Stomach (tissue), 9 donors: ENCODE data around the gene BBS9. TPM values are rescaled to one million over a fixed set of nuclear protein-coding genes. Genes with fewer than 3 reads are reported as not detected.

Experiments
- DNase-seq, 2 donors: peaks; one replicate each; pipeline versions ENCODE4 v3.0.0 to v3.0.0-alpha.2; 2013 to 2019
- H3K27ac ChIP-seq, 5 donors: fragments of 200-600 bp in 4 of 5; sonication (generic) in 4 of 5; one replicate each; pipeline ENCODE4 v1.5.1; 2013 to 2019; ENCODE audit warnings: mild to moderate bottlenecking in 1 of 5, moderate library complexity in 1 of 5
- H3K27me3 ChIP-seq, 3 donors: fragments of 200-600 bp; sonication (generic); one replicate each; pipeline ENCODE4 v1.5.1; 2017 to 2019; ENCODE audit warnings: mixed run types in 1 of 3
- H3K36me3 ChIP-seq, 4 donors: fragments of 200-600 bp; sonication (generic); 1 replicate in 3 of 4; 2 replicates in 1 of 4; pipeline ENCODE4 v1.5.1; 2016 to 2019
- H3K4me1 ChIP-seq, 4 donors: fragments of 200-600 bp; sonication (generic); one replicate each; pipeline ENCODE4 v1.5.1; 2016 to 2019
- H3K4me3 ChIP-seq, 4 donors: fragments of 200-600 bp; sonication (generic) in 3 of 4; one replicate each; pipeline ENCODE4 v1.5.1; 2016 to 2019; ENCODE audit warnings: mild to moderate bottlenecking in 1 of 4
- H3K9me3 ChIP-seq, 4 donors: fragments of 200-600 bp; sonication (generic); one replicate each; pipeline ENCODE4 v1.5.1; 2016 to 2019
- EP300 ChIP-seq: sonication (generic); formaldehyde crosslinking; IDR thresholded peaks from one replicate; pipeline ENCODE4 v1.6.1; 2017; ENCODE audit warnings: antibody characterized with exemption
- POLR2A ChIP-seq, 4 donors: fragments of 450-650 bp; IDR thresholded peaks; one replicate each; pipeline ENCODE4 v1.6.1; 2016; ENCODE audit warnings: antibody characterized with exemption in 4 of 4, control low read depth in 2 of 4, mild to moderate bottlenecking in 1 of 4, moderate library complexity in 1 of 4
- POLR2AphosphoS5 ChIP-seq, 3 donors: sonication (generic); formaldehyde crosslinking; IDR thresholded peaks; one replicate each; pipeline ENCODE4 v1.6.1; 2016; ENCODE audit warnings: antibody characterized with exemption in 3 of 3
- WGBS, 5 donors: extraction: QIAGEN DNeasy Blood & Tissue Kit in 3 of 5; methylation state at CpG; one replicate each; pipeline versions ENCODE4 v1.1.5 to v1.1.7; 2013 to 2018; 5-methylcytosine and 5-hydroxymethylcytosine counted together
- intact Hi-C: fragments of 100-400 bp; cut with DNase I; formaldehyde crosslinking; loops from one replicate; pipeline ENCODE4 v1.15.1; 2023; ENCODE audit warnings: low total_unique reads
- polyA plus RNA-seq, 3 donors: library from polyadenylated mRNA; stranded (reverse); fragments of 200-250 nt; gene quantifications; one replicate each; pipeline ENCODE4 v1.2.3, GENCODE V29; 2013
- total RNA-seq, 5 donors: library from RNA; depleted of rRNA; stranded (reverse); fragments of >200 nt; gene quantifications; one replicate each; pipeline versions ENCODE4 v1.1.0 to v1.2.3, GENCODE V29; 2014 to 2016
- TF ChIP-seq, protein P1 (sequence below), 7 experiments: fragments of 450-650 bp in 4 of 7; fragments of 200-600 bp in 3 of 7; sonication (generic) in 3 of 7; IDR thresholded peaks; one replicate each; pipeline ENCODE4 v1.5.1; 2016 to 2019; ENCODE audit warnings: antibody characterized with exemption in 7 of 7, control low read depth in 2 of 7, mild to moderate bottlenecking in 1 of 7
- donor health status: healthy with polysubstance abuse.
- donor health status: Bipolar disorder and iron deficiency.
- donor health status: healthy.

BBS9 gene
- total and polyA plus RNA-seq, 8 donors: 3.2 to 43.9 (median 5.9) TPM

GRCh38 chr7:33336820-33337219 lies 207.5 kb downstream of the BBS9 start:
- no peak for DNase-seq
- H3K27me3 ChIP-seq: no peaks in the 10 kb centered on the region
- intact Hi-C loops: no loop called here

DNA sequence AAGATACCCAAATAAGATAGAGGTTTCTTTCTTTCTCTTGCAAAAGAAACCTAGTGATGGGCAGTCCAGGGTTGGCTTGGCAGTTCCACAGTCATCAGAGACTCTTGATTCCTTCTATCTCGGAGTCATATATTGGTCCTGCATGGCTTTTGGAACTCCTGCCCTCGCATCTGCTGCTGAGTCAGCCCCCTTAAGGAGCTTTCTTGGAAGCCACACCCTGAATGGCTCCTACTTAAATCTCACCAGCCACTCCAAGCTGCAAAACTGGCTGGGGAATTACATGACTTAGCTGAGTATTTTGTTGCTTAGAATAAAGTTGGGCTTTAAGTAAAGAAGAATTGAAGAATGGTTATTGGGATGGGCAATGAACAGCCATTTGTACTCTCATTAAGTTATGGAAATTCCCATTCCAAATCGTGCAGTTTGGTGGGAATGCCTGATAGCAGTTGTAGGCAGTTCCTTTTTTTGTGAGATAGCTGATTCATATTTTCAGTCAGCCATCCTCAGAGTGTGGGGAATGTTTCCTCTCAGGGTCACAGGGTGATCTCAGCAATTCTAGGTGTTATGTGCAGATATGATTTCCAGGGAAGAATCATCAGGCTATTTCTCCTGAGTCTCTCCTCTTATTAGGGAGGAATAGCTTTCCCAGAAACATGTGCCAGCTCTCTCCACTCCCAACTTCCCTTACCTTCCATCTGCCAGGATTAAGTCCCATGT lies 209.9 kb downstream of the BBS9 start:
- H3K36me3 ChIP-seq: peaks cover 0 to 3% (median under 1%) of the 10 kb centered on the region in 4 donors
- no peaks in the 10 kb centered on the region for H3K9me3 ChIP-seq
- intact Hi-C loops: no loop called here
- TF ChIP-seq, protein P1, sequence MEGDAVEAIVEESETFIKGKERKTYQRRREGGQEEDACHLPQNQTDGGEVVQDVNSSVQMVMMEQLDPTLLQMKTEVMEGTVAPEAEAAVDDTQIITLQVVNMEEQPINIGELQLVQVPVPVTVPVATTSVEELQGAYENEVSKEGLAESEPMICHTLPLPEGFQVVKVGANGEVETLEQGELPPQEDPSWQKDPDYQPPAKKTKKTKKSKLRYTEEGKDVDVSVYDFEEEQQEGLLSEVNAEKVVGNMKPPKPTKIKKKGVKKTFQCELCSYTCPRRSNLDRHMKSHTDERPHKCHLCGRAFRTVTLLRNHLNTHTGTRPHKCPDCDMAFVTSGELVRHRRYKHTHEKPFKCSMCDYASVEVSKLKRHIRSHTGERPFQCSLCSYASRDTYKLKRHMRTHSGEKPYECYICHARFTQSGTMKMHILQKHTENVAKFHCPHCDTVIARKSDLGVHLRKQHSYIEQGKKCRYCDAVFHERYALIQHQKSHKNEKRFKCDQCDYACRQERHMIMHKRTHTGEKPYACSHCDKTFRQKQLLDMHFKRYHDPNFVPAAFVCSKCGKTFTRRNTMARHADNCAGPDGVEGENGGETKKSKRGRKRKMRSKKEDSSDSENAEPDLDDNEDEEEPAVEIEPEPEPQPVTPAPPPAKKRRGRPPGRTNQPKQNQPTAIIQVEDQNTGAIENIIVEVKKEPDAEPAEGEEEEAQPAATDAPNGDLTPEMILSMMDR (IDR thresholded peaks at IDR 0.05): no peak
- TF ChIP-seq EP300 (no peak), POLR2AphosphoS5 (IDR thresholded peaks at IDR 0.05) (no peak), POLR2A (IDR thresholded peaks at IDR 0.05) (no peak)
- 82 to 93% (median 84%) methylated on average over 3 of the region's 3 CpGs for WGBS, 5 donors
- no peaks in the 10 kb centered on the region for H3K4me1 ChIP-seq
- H3K27ac ChIP-seq: no peak overlapping the region
- no peak for DNase-seq
- no peaks in the 10 kb centered on the region for H3K27me3 ChIP-seq
- H3K4me3 ChIP-seq: no peak overlapping the region

More at GRCh38 chr7:33336820-33337219, 207.5 kb downstream of the BBS9 start:
- Histone ChIP-seq H3K36me3 (peaks cover 0 to 3% (median 0%) of the 10 kb centered on the region in 4 donors), H3K27ac (no peak overlapping the region), H3K4me3 (no peak overlapping the region), H3K4me1 (no peaks in the 10 kb centered on the region), H3K9me3 (no peaks in the 10 kb centered on the region)
- TF ChIP-seq POLR2A (IDR thresholded peaks at IDR 0.05): no peak
- TF ChIP-seq EP300: no peak
- TF ChIP-seq POLR2AphosphoS5 (IDR thresholded peaks at IDR 0.05): no peak
- TF ChIP-seq, protein P1 (IDR thresholded peaks at IDR 0.05): no peak
- WGBS, 5 donors: 92 to 97% (median 94%) methylated on average over 2 of the region's 2 CpGs

DNA sequence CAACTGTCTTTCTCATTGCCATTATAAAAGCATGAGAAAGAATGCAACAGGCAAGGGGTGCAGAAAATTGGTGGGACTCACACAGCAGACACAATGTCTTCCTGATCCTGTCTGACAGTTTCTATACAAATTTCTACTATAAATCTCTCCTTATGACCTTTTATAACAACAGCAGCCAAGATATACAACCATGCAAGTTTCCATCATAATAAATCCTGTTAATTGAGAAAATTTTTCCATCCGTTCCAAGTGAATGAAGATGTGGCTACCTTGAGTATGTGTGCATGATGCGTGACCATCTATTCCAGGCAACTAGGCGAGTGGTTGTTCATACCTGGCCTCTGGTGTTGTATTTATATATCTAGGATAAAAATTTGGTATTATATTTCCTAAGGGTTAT lies 216.7 kb downstream of the BBS9 start:
- intact Hi-C loops: no loop called here
- no peak for DNase-seq
- H3K4me3 ChIP-seq: no peak overlapping the region
- 87 to 98% (median 96%) methylated on average over 3 of the region's 3 CpGs for WGBS, 5 donors
- H3K4me1 ChIP-seq: no peaks in the 10 kb centered on the region
- H3K27me3 ChIP-seq: no peaks in the 10 kb centered on the region
- TF ChIP-seq EP300 (no peak), POLR2A (IDR thresholded peaks at IDR 0.05) (no peak), POLR2AphosphoS5 (IDR thresholded peaks at IDR 0.05) (no peak)
- TF ChIP-seq, protein P1 (IDR thresholded peaks at IDR 0.05): no peak
- H3K27ac ChIP-seq: no peak overlapping the region
- H3K36me3 ChIP-seq: peaks cover 0 to 27% (median 7%) of the 10 kb centered on the region in 4 donors
- no peaks in the 10 kb centered on the region for H3K9me3 ChIP-seq

GRCh38 chr7:33350577-33350976 lies 221.2 kb downstream of the BBS9 start:
- Histone ChIP-seq H3K4me3 (no peak overlapping the region), H3K27me3 (no peaks in the 10 kb centered on the region), H3K36me3 (peaks cover 0 to 17% (median 2%) of the 10 kb centered on the region in 4 donors), H3K4me1 (no peaks in the 10 kb centered on the region), H3K27ac (no peak overlapping the region), H3K9me3 (no peaks in the 10 kb centered on the region)
- intact Hi-C loops: no loop called here
- TF ChIP-seq EP300 (no peak), POLR2AphosphoS5 (IDR thresholded peaks at IDR 0.05) (no peak), POLR2A (IDR thresholded peaks at IDR 0.05) (no peak)
- TF ChIP-seq, protein P1 (IDR thresholded peaks at IDR 0.05): no peak
- WGBS, 5 donors: 96 to 97% (median 96%) methylated on average over 7 of the region's 7 CpGs
- DNase-seq: no peak
